DND-41 (cell line): ENCODE measurements around the gene CDK15.

ENCODE experiments used
- CTCF ChIP-seq: IDR thresholded peaks from 2 replicates; pipeline ENCODE4 v1.5.1; 2012; ENCODE audit warnings: borderline replicate concordance, low read length, moderate library complexity, mild to moderate bottlenecking; ENCODE audit not compliant: poor library complexity, severe bottlenecking; ENCODE audit errors: extremely low read depth
- EZH2 ChIP-seq: IDR thresholded peaks from 3 replicates; pipeline ENCODE4 v1.6.1; 2012; ENCODE audit warnings: borderline replicate concordance, low read depth, mild to moderate bottlenecking, moderate library complexity, low read length, inconsistent platforms; ENCODE audit not compliant: severe bottlenecking

DNA sequence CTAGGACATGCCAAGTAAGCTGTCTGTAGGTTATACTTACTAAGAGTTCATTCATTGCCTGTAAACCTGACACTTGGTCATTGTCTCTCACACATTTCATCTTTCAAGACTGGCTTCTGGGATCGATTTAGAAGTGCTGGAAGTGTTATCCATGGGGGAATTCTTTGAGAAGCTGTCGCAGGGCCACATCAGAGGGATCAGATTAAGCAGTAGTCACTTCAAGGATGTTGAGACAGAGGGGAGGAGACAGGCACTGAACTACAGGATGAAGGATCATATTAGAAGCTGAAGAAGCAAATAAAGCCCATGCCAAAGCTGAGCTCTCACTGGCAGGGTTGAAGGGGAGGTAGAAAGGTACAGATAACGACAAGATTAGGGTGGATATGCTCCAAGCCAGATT lies 49.0 kb downstream of the CDK15 start:
- TF ChIP-seq CTCF, result no peak
- TF ChIP-seq EZH2, result no peak
